HEK293 (cell line): ENCODE results near the gene UFL1.
"Not testable (repeated sequence)": the region's sequence is repeated elsewhere in the genome, so short reads cannot be mapped to it uniquely, and the experiment has no call there.

Experiments
- CTCF ChIA-PET: fragments of 350-600 bp; formaldehyde crosslinking; extraction: SDS; loops from one replicate; lab custom pipeline; 2021; ENCODE audit warnings: antibody characterized with exemption; lab: Yijun Ruan, JAX
- POLR2A ChIA-PET: fragments of 300-600 bp; formaldehyde crosslinking; extraction: SDS; loops from one replicate; lab custom pipeline; 2020; ENCODE audit warnings: antibody characterized with exemption, inconsistent platforms; lab: Yijun Ruan, JAX
- H3K27ac ChIP-seq: fragments of 200-500 bp; sonication (Bioruptor generic); 2 replicates; pipeline ENCODE4 v1.5.1; 2014; ENCODE audit warnings: low read depth, low read length, control low read depth, inconsistent platforms; ENCODE audit errors: extremely low read depth
- H3K36me3 ChIP-seq, 2 experiments: fragments of 200-500 bp in 1 of 2; sonication (Bioruptor generic) in 1 of 2; 1 replicate in 1 of 2; 2 replicates in 1 of 2; pipeline ENCODE4 v1.5.1; 2014 to 2017; ENCODE audit warnings: inconsistent platforms in 2 of 2, low read length in 2 of 2; ENCODE audit not compliant: control insufficient read depth in 2 of 2, insufficient read depth in 1 of 2
- H3K4me1 ChIP-seq: fragments of 200-500 bp; sonication (Bioruptor generic); 2 replicates; pipeline ENCODE4 v1.5.1; 2014; ENCODE audit warnings: mild to moderate bottlenecking, low read length, inconsistent platforms; ENCODE audit not compliant: control insufficient read depth, insufficient read depth
- H3K4me3 ChIP-seq: 2 replicates; pipeline ENCODE4 v1.5.1; 2011; ENCODE audit warnings: low read depth, mild to moderate bottlenecking, control low read depth, low read length, moderate library complexity
- H3K9me3 ChIP-seq: fragments of 200-500 bp; sonication (Bioruptor generic); 2 replicates; pipeline ENCODE4 v1.5.1; 2014; ENCODE audit warnings: low read depth, low read length, inconsistent platforms; ENCODE audit not compliant: control insufficient read depth, insufficient read depth
- GLI4 ChIP-seq: fragments of 450-650 bp; formaldehyde crosslinking; IDR thresholded peaks from 2 replicates; pipeline ENCODE4 v1.5.1; 2016; ENCODE audit warnings: missing biosample characterization, missing genetic modification characterization
- GLIS1 ChIP-seq: fragments of 450-650 bp; formaldehyde crosslinking; IDR thresholded peaks from 2 replicates; pipeline ENCODE4 v1.5.1; 2016; ENCODE audit warnings: missing biosample characterization, missing genetic modification characterization
- KLF10 ChIP-seq: fragments of 450-650 bp; IDR thresholded peaks from 2 replicates; pipeline ENCODE4 v1.5.1; 2018; ENCODE audit warnings: missing biosample characterization, mild to moderate bottlenecking, missing genetic modification characterization
- KLF16 ChIP-seq: fragments of 450-650 bp; formaldehyde crosslinking; IDR thresholded peaks from 2 replicates; pipeline ENCODE4 v1.5.1; 2017; ENCODE audit warnings: missing biosample characterization, missing genetic modification characterization
- SP2 ChIP-seq: fragments of 450-650 bp; formaldehyde crosslinking; IDR thresholded peaks from 2 replicates; pipeline ENCODE4 v1.5.1; 2016; ENCODE audit warnings: missing biosample characterization, missing genetic modification characterization
- SP7 ChIP-seq: fragments of 450-650 bp; formaldehyde crosslinking; IDR thresholded peaks from 2 replicates; pipeline ENCODE4 v1.5.1; 2016; ENCODE audit warnings: missing biosample characterization, missing genetic modification characterization
- ZBTB44 ChIP-seq: fragments of 450-650 bp; IDR thresholded peaks from 2 replicates; pipeline ENCODE4 v1.5.1; 2018; ENCODE audit warnings: missing biosample characterization, mild to moderate bottlenecking, missing genetic modification characterization
- ZBTB6 ChIP-seq: fragments of 450-650 bp; formaldehyde crosslinking; IDR thresholded peaks from 2 replicates; pipeline ENCODE4 v1.5.1; 2017; ENCODE audit warnings: missing biosample characterization, missing genetic modification characterization
- ZFHX2 ChIP-seq: fragments of 450-650 bp; formaldehyde crosslinking; conservative IDR thresholded peaks from 2 replicates; pipeline ENCODE4 v1.5.1; 2016; ENCODE audit warnings: missing biosample characterization, missing genetic modification characterization
- ZNF112 ChIP-seq: fragments of 450-650 bp; formaldehyde crosslinking; IDR thresholded peaks from 2 replicates; pipeline ENCODE4 v1.5.0; 2017; ENCODE audit warnings: missing biosample characterization, missing genetic modification characterization
- ZNF146 ChIP-seq: fragments of 450-650 bp; formaldehyde crosslinking; IDR thresholded peaks from 2 replicates; pipeline ENCODE4 v1.5.1; 2016; ENCODE audit warnings: missing biosample characterization, missing genetic modification characterization
- ZNF19 ChIP-seq: fragments of 450-650 bp; formaldehyde crosslinking; IDR thresholded peaks from 2 replicates; pipeline ENCODE4; 2016; ENCODE audit warnings: missing biosample characterization, missing genetic modification characterization, low read depth
- ZNF302 ChIP-seq: fragments of 450-650 bp; formaldehyde crosslinking; IDR thresholded peaks from 2 replicates; pipeline ENCODE4 v1.5.1; 2016; ENCODE audit warnings: missing biosample characterization, missing genetic modification characterization, low read depth
- ZNF311 ChIP-seq: fragments of 450-650 bp; formaldehyde crosslinking; IDR thresholded peaks from 2 replicates; pipeline ENCODE4 v1.5.1; 2017; ENCODE audit warnings: missing biosample characterization, missing genetic modification characterization, borderline replicate concordance
- ZNF514 ChIP-seq: fragments of 450-650 bp; formaldehyde crosslinking; IDR thresholded peaks from 2 replicates; pipeline ENCODE4 v1.5.1; 2016; ENCODE audit warnings: missing biosample characterization, missing genetic modification characterization
- ZNF544 ChIP-seq: fragments of 450-650 bp; formaldehyde crosslinking; IDR thresholded peaks from 2 replicates; pipeline ENCODE4 v1.5.0; 2017; ENCODE audit warnings: missing biosample characterization, missing genetic modification characterization
- ZNF561 ChIP-seq: fragments of 450-650 bp; IDR thresholded peaks from 2 replicates; pipeline ENCODE4 v1.5.1; 2018; ENCODE audit warnings: missing biosample characterization, missing genetic modification characterization, borderline replicate concordance
- ZNF571 ChIP-seq: fragments of 450-650 bp; formaldehyde crosslinking; IDR thresholded peaks from 2 replicates; pipeline ENCODE4 v1.5.0; 2017; ENCODE audit warnings: missing biosample characterization, missing genetic modification characterization
- ZNF629 ChIP-seq: fragments of 450-650 bp; formaldehyde crosslinking; IDR thresholded peaks from 2 replicates; pipeline ENCODE4 v1.5.1; 2017; ENCODE audit warnings: missing biosample characterization, missing genetic modification characterization
- ZNF639 ChIP-seq: fragments of 450-650 bp; formaldehyde crosslinking; IDR thresholded peaks from 2 replicates; pipeline ENCODE4 v1.5.1; 2016; ENCODE audit warnings: missing biosample characterization, missing genetic modification characterization
- ZSCAN16 ChIP-seq: fragments of 450-650 bp; formaldehyde crosslinking; IDR thresholded peaks from 2 replicates; pipeline ENCODE4 v1.5.1; 2016; ENCODE audit warnings: missing biosample characterization, missing genetic modification characterization
- TF ChIP-seq, protein P1 (sequence below): sonication (generic); formaldehyde crosslinking; IDR thresholded peaks from 2 replicates; pipeline ENCODE4 v1.8.1; 2022; ENCODE audit warnings: mild to moderate bottlenecking, moderate library complexity, missing genetic modification reagents
- TF ChIP-seq, protein P2 (sequence below): fragments of 450-650 bp; formaldehyde crosslinking; IDR thresholded peaks from 2 replicates; pipeline ENCODE4 v1.5.1; 2017; ENCODE audit warnings: missing biosample characterization, mild to moderate bottlenecking, missing genetic modification characterization, moderate library complexity

The UFL1 gene

GRCh38 chr6:96547654-96548053 lies 26.0 kb downstream of the UFL1 start (continued):
- TF ChIP-seq ZNF544 (tag by site-specific recombination) (no peak), KLF16 (tag by site-specific recombination) (no peak), SP2 (tag by site-specific recombination) (no peak)
- TF ChIP-seq, protein P1, sequence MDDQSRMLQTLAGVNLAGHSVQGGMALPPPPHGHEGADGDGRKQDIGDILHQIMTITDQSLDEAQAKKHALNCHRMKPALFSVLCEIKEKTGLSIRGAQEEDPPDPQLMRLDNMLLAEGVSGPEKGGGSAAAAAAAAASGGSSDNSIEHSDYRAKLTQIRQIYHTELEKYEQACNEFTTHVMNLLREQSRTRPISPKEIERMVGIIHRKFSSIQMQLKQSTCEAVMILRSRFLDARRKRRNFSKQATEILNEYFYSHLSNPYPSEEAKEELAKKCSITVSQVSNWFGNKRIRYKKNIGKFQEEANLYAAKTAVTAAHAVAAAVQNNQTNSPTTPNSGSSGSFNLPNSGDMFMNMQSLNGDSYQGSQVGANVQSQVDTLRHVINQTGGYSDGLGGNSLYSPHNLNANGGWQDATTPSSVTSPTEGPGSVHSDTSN, result no peak

- no peak for TF ChIP-seq GLI4 (tag by site-specific recombination)
- TF ChIP-seq ZNF561 (tag by site-specific recombination), result no peak
- TF ChIP-seq ZNF302 (tag by site-specific recombination), result no peak
- no peak for TF ChIP-seq ZBTB6 (tag by site-specific recombination)
- no peak for TF ChIP-seq GLIS1 (tag by site-specific recombination)
- TF ChIP-seq ZNF514, result no peak
- H3K36me3 ChIP-seq, result peaks cover 18 to 58% of the 10 kb centered on the region in 2 experiments; a peak in 2 of 3 replicates
- CTCF ChIA-PET, result interaction anchor here (0.8 kb wide), 1 partner anchor 73 kb away, joined by 3 read pairs; no protein-coding TSS in a partner anchor
These were observed 33.0 kb downstream of the UFL1 start for GRCh38 chr6:96554558-96554957.

DNA sequence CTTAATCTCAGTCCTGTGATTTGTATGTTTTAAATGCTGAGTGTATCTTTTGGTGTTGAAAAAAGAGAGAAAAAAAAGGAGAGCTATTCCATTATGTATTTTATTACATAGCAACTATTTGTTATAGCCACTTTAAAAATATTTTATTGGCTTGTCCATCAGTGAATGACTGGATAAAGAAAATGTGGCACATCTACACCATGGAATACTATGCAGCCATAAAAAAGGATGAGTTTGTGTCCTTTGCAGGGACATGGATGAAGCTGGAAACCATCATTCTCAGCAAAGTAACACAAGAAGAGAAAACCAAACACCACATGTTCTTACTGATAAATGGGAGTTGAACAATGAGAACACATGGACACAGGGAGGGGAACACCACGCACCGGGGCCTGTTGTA lies 38.1 kb downstream of the UFL1 start:
- TF ChIP-seq ZNF146 (tag by site-specific recombination), result peak; percentile 72
- H3K9me3 ChIP-seq, H3K4me1 ChIP-seq, H3K4me3 ChIP-seq, H3K27ac ChIP-seq, POLR2A ChIA-PET: not testable (repeated sequence)
- CTCF ChIA-PET, result interaction anchor here (0.7 kb wide), 1 partner anchor 508 kb away, joined by 3 read pairs; no protein-coding TSS in a partner anchor
- peaks cover 4 to 14% of the 10 kb centered on the region in 2 experiments; a peak in 2 of 3 replicates for H3K36me3 ChIP-seq

More at GRCh38 chr6:96554558-96554957, 33.0 kb downstream of the UFL1 start:
- POLR2A ChIA-PET, result no interaction called here
- Histone ChIP-seq H3K9me3 (no peaks in the 10 kb centered on the region), H3K27ac (no peak overlapping the region), H3K4me1 (no peaks in the 10 kb centered on the region), H3K4me3 (no peak overlapping the region)

DNA sequence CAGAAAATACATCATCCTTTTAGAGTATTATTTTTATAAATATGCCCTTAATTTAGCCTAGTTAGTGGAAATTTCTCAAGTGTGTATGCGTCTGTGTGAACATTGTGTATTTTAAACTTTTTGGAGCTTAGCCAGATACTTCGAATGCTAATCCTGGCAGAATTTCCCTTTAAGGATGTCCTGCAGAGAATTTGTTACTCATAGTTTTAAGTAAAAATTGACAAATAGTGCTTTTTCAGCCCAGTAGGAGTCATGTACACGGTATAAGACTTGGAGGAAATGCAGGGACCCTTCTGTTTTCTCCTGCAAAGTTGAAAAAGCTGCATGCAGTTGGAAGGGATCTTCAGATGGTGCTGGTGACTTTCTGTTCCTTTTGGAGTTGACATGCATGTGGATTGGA lies 41.3 kb downstream of the UFL1 start, which contains the start of gene FHL5:
Gene FHL5 (plus strand): TSS at position 243 of the 400 bp plus-strand sequence. CDS start 40,486 bp downstream, outside the sequence.
- POLR2A ChIA-PET, result no interaction called here
- H3K27ac ChIP-seq, result no peak within 1 kb of the TSS
- H3K4me3 ChIP-seq, result no peak within 1 kb of the TSS
- no peaks in the 10 kb centered on the region for H3K4me1 ChIP-seq
- no peaks in the 10 kb centered on the region for H3K9me3 ChIP-seq
- no peaks in the 10 kb centered on the region for H3K36me3 ChIP-seq
- CTCF ChIA-PET, result no interaction called here
- no peak for TF ChIP-seq ZFHX2 (tag by site-specific recombination)
- TF ChIP-seq ZNF311 (tag by site-specific recombination), result no peak
- no peak for TF ChIP-seq ZNF112 (tag by site-specific recombination)
- TF ChIP-seq ZBTB44 (tag by site-specific recombination), result no peak
- no peak for TF ChIP-seq KLF10 (tag by site-specific recombination)
- TF ChIP-seq, protein P2, sequence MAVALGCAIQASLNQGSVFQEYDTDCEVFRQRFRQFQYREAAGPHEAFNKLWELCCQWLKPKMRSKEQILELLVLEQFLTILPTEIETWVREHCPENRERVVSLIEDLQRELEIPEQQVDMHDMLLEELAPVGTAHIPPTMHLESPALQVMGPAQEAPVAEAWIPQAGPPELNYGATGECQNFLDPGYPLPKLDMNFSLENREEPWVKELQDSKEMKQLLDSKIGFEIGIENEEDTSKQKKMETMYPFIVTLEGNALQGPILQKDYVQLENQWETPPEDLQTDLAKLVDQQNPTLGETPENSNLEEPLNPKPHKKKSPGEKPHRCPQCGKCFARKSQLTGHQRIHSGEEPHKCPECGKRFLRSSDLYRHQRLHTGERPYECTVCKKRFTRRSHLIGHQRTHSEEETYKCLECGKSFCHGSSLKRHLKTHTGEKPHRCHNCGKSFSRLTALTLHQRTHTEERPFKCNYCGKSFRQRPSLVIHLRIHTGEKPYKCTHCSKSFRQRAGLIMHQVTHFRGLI (tag by site-specific recombination), result no peak
- no peak for TF ChIP-seq SP7
- no peak for TF ChIP-seq ZNF19
- TF ChIP-seq ZNF639 (tag by site-specific recombination), result no peak
- no peak for TF ChIP-seq ZSCAN16 (tag by site-specific recombination)
- no peak for TF ChIP-seq ZNF629 (tag by site-specific recombination)
- TF ChIP-seq ZNF571 (tag by site-specific recombination), result no peak
